Mammary epithelial cell (primary cell): ENCODE data around the gene ATP11C.

ENCODE experiments used
- CTCF ChIP-seq, 2 donors: IDR thresholded peaks in 1 of 2; conservative IDR thresholded peaks in 1 of 2; 2 replicates each; pipeline ENCODE4 v1.5.1; 2011 to 2012; ENCODE audit warnings: inconsistent platforms in 2 of 2, low read length in 2 of 2, mild to moderate bottlenecking in 2 of 2, control low read depth in 1 of 2, low read depth in 1 of 2; ENCODE audit not compliant: insufficient read depth in 1 of 2; ENCODE audit errors: extremely low read depth in 1 of 2
- EZH2 ChIP-seq: IDR thresholded peaks from 2 replicates; pipeline ENCODE4 v1.6.1; 2012; ENCODE audit warnings: low read length, inconsistent platforms, borderline replicate concordance

- TF ChIP-seq CTCF (conservative IDR thresholded peaks at IDR 0.05 in 1 of 2, IDR thresholded peaks at IDR 0.05 in 1 of 2; ENCODE audit: extremely low read depth in 1 of 2, insufficient read depth in 1 of 2, low read depth in 1 of 2, low read length in 2 of 2), result no peak
- TF ChIP-seq EZH2, result no peak
Observed at GRCh38 chrX:139869796-139870195, 63.1 kb downstream of the ATP11C start.
